ENCODE data around the gene COL4A2. TPM values are rescaled to one million over a fixed set of nuclear protein-coding genes. Genes with fewer than 3 reads are reported as not detected.

COL4A2 gene
- total RNA-seq, 6 experiments from 2014 or later = 8.4 to 65.8 (median 42.5) TPM

GRCh38 chr13:110557610-110558305 is 250.7 kb downstream of the COL4A2 start:
- DNase-seq (no peak), ATAC-seq (no peak)
- TF ChIP-seq CTCF (IDR thresholded peaks at IDR 0.05) (no peak), POLR2A (IDR thresholded peaks at IDR 0.05) (no peak)
- Histone ChIP-seq H3K4me3 (no peak overlapping the region), H3K4me1 (peaks cover 0 to 55% (median 11%) of the 10 kb centered on the region in 4 donors), H3K27ac (peak overlapping the region in 2 of 3 donors; percentile 13 to 39), H3K36me3 (peaks cover 0 to 3% (median 0%) of the 10 kb centered on the region in 4 donors), H3K9me3 (no peaks in the 10 kb centered on the region), H3K27me3 (no peaks in the 10 kb centered on the region)
- 84% methylated on average over 7 of the region's 23 CpGs for WGBS (ENCODE audit: insufficient coverage, low coverage, low lambda C conversion rate, missing lambda C conversion rate)
- intact Hi-C loops (cut with DNase I) = no loop called here

GRCh38 chr13:110559429-110559943 is 252.4 kb downstream of the COL4A2 start:
- Histone ChIP-seq H3K4me3 (peak overlapping the region; percentile 84 to 96 (median 91)), H3K36me3 (peaks cover 0 to 3% (median 0%) of the 10 kb centered on the region in 4 donors), H3K27me3 (no peaks in the 10 kb centered on the region), H3K27ac (peak overlapping the region; percentile 90 to 98 (median 95)), H3K9me3 (no peaks in the 10 kb centered on the region), H3K4me1 (peaks cover 0 to 47% (median 16%) of the 10 kb centered on the region in 4 donors)
- peak; percentile 31 to 55 (median 42) for ATAC-seq
- WGBS (ENCODE audit: insufficient coverage, low coverage, low lambda C conversion rate, missing lambda C conversion rate) = 11% methylated on average over 14 of the region's 15 CpGs
- peak; percentile 76 to 82 (median 77) for DNase-seq
- no peak for TF ChIP-seq CTCF (IDR thresholded peaks at IDR 0.05)
- peak; percentile 47 for TF ChIP-seq POLR2A (IDR thresholded peaks at IDR 0.05)
- intact Hi-C loops (cut with DNase I) = no loop called here

GRCh38 chr13:110559986-110560385 is 252.9 kb downstream of the COL4A2 start:
- H3K9me3 ChIP-seq = no peaks in the 10 kb centered on the region
- peaks cover 0 to 3% (median 0%) of the 10 kb centered on the region in 4 donors for H3K36me3 ChIP-seq
- no peaks in the 10 kb centered on the region for H3K27me3 ChIP-seq
- peaks cover 0 to 42% (median 14%) of the 10 kb centered on the region in 4 donors for H3K4me1 ChIP-seq
- ATAC-seq = no peak
- intact Hi-C loops (cut with DNase I) = loop anchor here in 1 of 2 donors (10.0 kb wide), 1 partner anchor 105 kb away; no protein-coding TSS in a partner anchor
- H3K27ac ChIP-seq = peak overlapping the region; percentile 90 to 98 (median 95)
- H3K4me3 ChIP-seq = peak overlapping the region; percentile 84 to 96 (median 91)
- DNase-seq = no peak
- 9% methylated on average over 6 of the region's 6 CpGs for WGBS (ENCODE audit: insufficient coverage, low coverage, low lambda C conversion rate, missing lambda C conversion rate)
- TF ChIP-seq CTCF (IDR thresholded peaks at IDR 0.05) = no peak
- no peak for TF ChIP-seq POLR2A (IDR thresholded peaks at IDR 0.05)

- Histone ChIP-seq H3K4me3 (peak overlapping the region; percentile 84 to 96 (median 91)), H3K36me3 (peaks cover 0 to 3% (median 0%) of the 10 kb centered on the region in 4 donors), H3K27me3 (no peaks in the 10 kb centered on the region), H3K9me3 (no peaks in the 10 kb centered on the region), H3K27ac (peak overlapping the region; percentile 90 to 98 (median 95)), H3K4me1 (peaks cover 0 to 34% (median 10%) of the 10 kb centered on the region in 4 donors)
- intact Hi-C loops (cut with DNase I) = loop anchor here in 1 of 2 donors (10.0 kb wide), 1 partner anchor 106 kb away; no protein-coding TSS in a partner anchor
- ATAC-seq (peak; percentile 17 to 54 (median 48)), DNase-seq (peak in 1 of 3 donors; percentile 68)
- TF ChIP-seq POLR2A (IDR thresholded peaks at IDR 0.05) (peak; percentile 47), CTCF (IDR thresholded peaks at IDR 0.05) (no peak)
- 0% methylated on average over 11 of the region's 29 CpGs for WGBS (ENCODE audit: insufficient coverage, low coverage, low lambda C conversion rate, missing lambda C conversion rate)
Observed at GRCh38 chr13:110560601-110561343, 253.7 kb downstream of the COL4A2 start.

Data from right lobe of liver (tissue), 6 donors.